Hepatic stellate cell (primary cell): ENCODE data around the gene PARP2.

Experiments used
- DNase-seq: peaks from one replicate; pipeline ENCODE4 v3.0.0; 2011; ENCODE audit warnings: low spot score

The PARP2 gene

DNA sequence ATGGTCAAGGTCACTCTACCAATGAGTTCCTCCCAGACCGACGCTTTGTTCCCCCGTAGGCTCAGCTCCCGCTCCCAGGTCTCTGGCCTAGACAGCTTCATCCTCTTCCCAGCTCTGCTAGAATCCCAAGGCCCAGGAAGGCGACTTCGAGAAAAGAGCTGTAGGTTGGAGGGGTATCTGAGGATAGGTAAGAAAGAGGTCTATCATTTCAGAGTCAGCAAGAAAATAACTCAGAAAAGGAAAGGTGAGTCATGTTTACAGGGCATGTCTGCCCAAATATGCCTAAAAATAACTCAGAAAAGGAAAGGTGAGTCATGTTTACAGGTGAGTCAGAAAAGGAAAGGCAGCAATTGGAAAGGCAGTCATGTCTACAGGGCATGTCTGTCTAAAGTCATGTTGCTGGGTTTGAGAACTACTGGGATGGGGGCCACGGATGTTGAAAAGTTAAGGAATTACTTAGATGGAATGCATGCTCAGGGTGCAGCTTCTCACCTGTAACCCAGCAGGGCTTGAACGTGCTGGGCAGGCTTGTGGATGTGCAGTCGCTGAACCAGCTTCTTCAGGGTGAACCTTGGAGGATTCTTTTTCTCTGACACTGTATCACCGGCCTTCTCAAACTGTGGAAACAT, 57.6 kb downstream of the PARP2 start:
- no peak for DNase-seq

DNA sequence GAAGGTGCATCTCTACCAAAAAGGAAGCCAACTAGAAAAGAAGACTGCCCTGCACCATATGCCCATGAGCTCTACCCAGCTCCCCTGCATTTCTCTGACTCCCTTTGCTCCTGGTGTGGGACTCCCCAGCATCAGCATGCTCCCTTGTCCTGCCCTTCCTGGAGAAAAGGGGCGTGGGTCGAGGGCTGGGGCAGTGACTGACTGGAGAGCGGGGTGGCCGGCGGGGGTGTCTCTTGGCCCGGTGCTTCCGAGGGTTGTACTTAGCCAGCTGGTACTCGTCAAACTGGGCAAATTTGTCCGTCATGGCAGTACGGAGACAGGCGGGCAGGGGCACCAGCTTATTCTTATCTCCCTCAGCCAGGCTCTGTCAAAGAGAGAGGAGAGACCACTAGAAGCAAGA, 60.1 kb downstream of the PARP2 start:
- no peak for DNase-seq
